H9 (cell line): ENCODE results near the gene PDS5B. TPM values are rescaled to one million over a fixed set of nuclear protein-coding genes. Genes with fewer than 3 reads are reported as not detected.

ENCODE experiments used
- DNase-seq: peaks from one replicate; pipeline ENCODE4 v3.0.0-alpha.2; 2017
- H2AFZ ChIP-seq: one replicate; pipeline ENCODE4 v1.6.1; 2013; ENCODE audit warnings: mild to moderate bottlenecking, low read length, control low read depth, moderate library complexity
- H2AK5ac ChIP-seq: 2 replicates; pipeline ENCODE4 v1.6.1; 2013; ENCODE audit warnings: low read length, control low read depth, mixed read lengths; ENCODE audit not compliant: insufficient read length
- H2BK120ac ChIP-seq: one replicate; pipeline ENCODE4 v1.6.1; 2013; ENCODE audit warnings: low read depth, mild to moderate bottlenecking, low read length, control low read depth, inconsistent platforms; ENCODE audit not compliant: poor library complexity, severe bottlenecking
- H2BK12ac ChIP-seq: 2 replicates; pipeline ENCODE4 v1.6.1; 2013; ENCODE audit warnings: low read length, control low read depth, mixed read lengths, low read depth; ENCODE audit not compliant: insufficient read length
- H2BK15ac ChIP-seq: 2 replicates; pipeline ENCODE4 v1.6.1; 2013; ENCODE audit warnings: low read depth, low read length, control low read depth
- H2BK20ac ChIP-seq: one replicate; pipeline ENCODE4 v1.6.1; 2013; ENCODE audit warnings: low read depth, mild to moderate bottlenecking, low read length, control low read depth, inconsistent platforms; ENCODE audit not compliant: poor library complexity, severe bottlenecking
- H2BK5ac ChIP-seq: 2 replicates; pipeline ENCODE4 v1.6.1; 2013; ENCODE audit warnings: low read length, control low read depth, mixed read lengths; ENCODE audit not compliant: insufficient read length
- H3K14ac ChIP-seq: 2 replicates; pipeline ENCODE4 v1.6.1; 2013; ENCODE audit warnings: low read length, control low read depth; ENCODE audit not compliant: insufficient read depth
- H3K18ac ChIP-seq: 2 replicates; pipeline ENCODE4 v1.6.1; 2013; ENCODE audit warnings: low read depth, mild to moderate bottlenecking, mixed read lengths, low read length, control low read depth; ENCODE audit not compliant: insufficient read length
- H3K23ac ChIP-seq: 2 replicates; pipeline ENCODE4 v1.6.1; 2013; ENCODE audit warnings: low read length, control low read depth, mixed read lengths, low read depth; ENCODE audit not compliant: insufficient read length
- H3K23me2 ChIP-seq: 2 replicates; pipeline ENCODE4 v1.6.1; 2013; ENCODE audit warnings: low read depth, mild to moderate bottlenecking, mixed read lengths, low read length, control low read depth; ENCODE audit not compliant: insufficient read length, poor library complexity, severe bottlenecking
- H3K27ac ChIP-seq: 2 replicates; pipeline ENCODE4 v1.5.1; 2013; ENCODE audit warnings: low read length, control low read depth, mixed read lengths, low read depth; ENCODE audit not compliant: insufficient read length
- H3K27me3 ChIP-seq: 2 replicates; pipeline ENCODE4 v1.6.1; 2013; ENCODE audit warnings: low read length, control low read depth, inconsistent platforms; ENCODE audit not compliant: insufficient read depth
- H3K4ac ChIP-seq: 2 replicates; pipeline ENCODE4 v1.6.1; 2013; ENCODE audit warnings: low read depth, mild to moderate bottlenecking, control low read depth, inconsistent platforms, low read length, moderate library complexity
- H3K4me1 ChIP-seq: 2 replicates; pipeline ENCODE4 v1.6.1; 2013; ENCODE audit warnings: low read length, control low read depth, inconsistent platforms; ENCODE audit not compliant: insufficient read depth
- H3K4me2 ChIP-seq: 2 replicates; pipeline ENCODE4 v1.6.1; 2013; ENCODE audit warnings: low read length, control low read depth, mixed read lengths; ENCODE audit not compliant: insufficient read length, insufficient read depth
- H3K56ac ChIP-seq: 2 replicates; pipeline ENCODE4 v1.6.1; 2013; ENCODE audit warnings: low read depth, mild to moderate bottlenecking, mixed read lengths, low read length, control low read depth; ENCODE audit not compliant: insufficient read length
- H3K79me1 ChIP-seq: 2 replicates; pipeline ENCODE4 v1.6.1; 2013; ENCODE audit warnings: low read depth, mild to moderate bottlenecking, moderate library complexity, low read length, control low read depth, inconsistent platforms; ENCODE audit not compliant: insufficient read depth, poor library complexity, severe bottlenecking
- H3K79me2 ChIP-seq: 2 replicates; pipeline ENCODE4 v1.6.1; 2013; ENCODE audit warnings: low read length, control low read depth, inconsistent platforms; ENCODE audit not compliant: insufficient read depth
- H3K9ac ChIP-seq: 2 replicates; pipeline ENCODE4 v1.6.1; 2013; ENCODE audit warnings: low read length, control low read depth, mixed read lengths; ENCODE audit not compliant: insufficient read length; ENCODE audit errors: extremely low read depth
- H3K9me3 ChIP-seq: one replicate; pipeline ENCODE4 v1.6.1; 2013; ENCODE audit warnings: low read depth, low read length, inconsistent platforms; ENCODE audit not compliant: control insufficient read depth
- H3T11ph ChIP-seq: one replicate; pipeline ENCODE4 v1.6.1; 2013; ENCODE audit warnings: mild to moderate bottlenecking, low read length, control low read depth, inconsistent platforms
- H4K20me1 ChIP-seq: one replicate; pipeline ENCODE4 v1.6.1; 2013; ENCODE audit not compliant: control insufficient read depth, insufficient read length, insufficient read depth
- H4K5ac ChIP-seq: 2 replicates; pipeline ENCODE4 v1.6.1; 2013; ENCODE audit warnings: low read depth, mild to moderate bottlenecking, mixed read lengths, low read length, control low read depth; ENCODE audit not compliant: insufficient read length
- H4K8ac ChIP-seq: replicated peaks from 2 replicates; pipeline ENCODE4 v1.6.1; 2013; ENCODE audit warnings: low read length, control low read depth, mixed read lengths, low read depth; ENCODE audit not compliant: insufficient read length
- H4K91ac ChIP-seq: 2 replicates; pipeline ENCODE4 v1.6.1; 2013; ENCODE audit warnings: low read depth, mild to moderate bottlenecking, moderate library complexity, mixed read lengths, low read length, control low read depth; ENCODE audit not compliant: insufficient read length
- H3K27ac Mint-ChIP-seq, 3 experiments: 2 replicates in 2 of 3; 3 replicates in 1 of 3; pipeline ENCODE4 v1.8.0; 2020 to 2021; ENCODE audit warnings: mixed read lengths in 3 of 3, mild to moderate bottlenecking in 1 of 3, moderate library complexity in 1 of 3
- H3K27me3 Mint-ChIP-seq: 2 replicates; pipeline ENCODE4 v1.8.0; 2021; ENCODE audit warnings: low read depth, mild to moderate bottlenecking, moderate library complexity, mixed read lengths
- H3K36me3 Mint-ChIP-seq, 3 experiments: 2 replicates in 2 of 3; 3 replicates in 1 of 3; pipeline ENCODE4 v1.8.0; 2020 to 2021; ENCODE audit warnings: low read depth in 3 of 3, mixed read lengths in 3 of 3; ENCODE audit not compliant: insufficient read depth in 1 of 3
- H3K4me1 Mint-ChIP-seq, 2 experiments: 2 replicates each; pipeline ENCODE4 v1.8.0; 2020; ENCODE audit warnings: mixed read lengths in 2 of 2
- H3K4me3 Mint-ChIP-seq, 2 experiments: 2 replicates in 1 of 2; 3 replicates in 1 of 2; pipeline ENCODE4 v1.8.0; 2020 to 2021; ENCODE audit warnings: mild to moderate bottlenecking in 2 of 2, mixed read lengths in 2 of 2, moderate library complexity in 1 of 2
- H3K9me3 Mint-ChIP-seq, 2 experiments: 2 replicates in 1 of 2; 3 replicates in 1 of 2; pipeline ENCODE4 v1.8.0; 2020; ENCODE audit warnings: mild to moderate bottlenecking in 2 of 2, mixed read lengths in 2 of 2, moderate library complexity in 1 of 2
- CTCF ChIP-seq: fragments of 200-600 bp; sonication (generic); conservative IDR thresholded peaks from 3 replicates; pipeline ENCODE4 v1.8.0; 2021; ENCODE audit warnings: antibody characterized with exemption, mild to moderate bottlenecking
- WGBS: extraction: QIAGEN DNeasy Blood & Tissue Kit; methylation state at CpG from one replicate; pipeline ENCODE4 v1.1.7; 2013; ENCODE audit warnings: missing lambda C conversion rate, low lambda C conversion rate, mixed read lengths; ENCODE audit not compliant: insufficient read length; ENCODE audit errors: extremely low coverage; 5-methylcytosine and 5-hydroxymethylcytosine counted together
- total RNA-seq: library from RNA; stranded (reverse); gene quantifications from 2 replicates; pipeline ENCODE4 v1.2.1, GENCODE V29; 2021

The PDS5B gene
- total RNA-seq, 1 experiment from 2014 or later: 50.0 TPM

DNA sequence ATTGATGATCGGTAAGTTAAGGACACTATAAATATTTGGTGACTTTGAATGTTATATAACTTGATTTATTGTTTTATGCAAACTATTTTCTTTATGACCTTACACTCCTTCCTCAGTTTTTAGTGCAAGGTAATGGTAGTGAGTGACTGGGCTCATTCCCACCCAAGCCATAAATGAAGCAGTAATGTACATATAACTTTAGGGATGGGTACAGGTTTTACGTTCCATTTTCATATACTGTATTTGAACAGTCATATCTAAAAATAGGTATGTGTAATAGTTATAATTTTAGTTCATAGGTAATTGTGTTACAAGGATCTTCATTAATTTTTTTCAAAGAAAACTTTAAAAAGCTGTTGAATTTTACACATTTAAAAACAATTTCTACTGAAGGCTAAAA is 101.0 kb downstream of the PDS5B start:
- no peak overlapping the region for H3K4me3 Mint-ChIP-seq
- TF ChIP-seq CTCF: no peak
- H3K23ac ChIP-seq: no peak overlapping the region
- H3K79me1 ChIP-seq: no peaks in the 10 kb centered on the region
- H4K8ac ChIP-seq: no peak overlapping the region
- H3K79me2 ChIP-seq: no peaks in the 10 kb centered on the region
- H3K4me2 ChIP-seq: no peak overlapping the region
- DNase-seq: no peak
- no peaks in the 10 kb centered on the region for H3K27me3 Mint-ChIP-seq
- H3K36me3 Mint-ChIP-seq: peaks cover 0 to 11% (median 7%) of the 10 kb centered on the region in 3 experiments; a peak in 3 of 7 replicates
- no peak overlapping the region for H2BK12ac ChIP-seq
- H3K27ac Mint-ChIP-seq: no peak overlapping the region
- H3K56ac ChIP-seq: no peak overlapping the region
- H2AK5ac ChIP-seq: no peak overlapping the region
- no peak overlapping the region for H2BK5ac ChIP-seq
- no peak overlapping the region for H3K4ac ChIP-seq
- H3K27ac ChIP-seq: no peak overlapping the region
- no peak overlapping the region for H2BK20ac ChIP-seq
- H4K5ac ChIP-seq: no peak overlapping the region
- no peaks in the 10 kb centered on the region for H3K9me3 ChIP-seq
- no peak overlapping the region for H3K9ac ChIP-seq
- H4K91ac ChIP-seq: no peak overlapping the region
- H3K9me3 Mint-ChIP-seq: no peaks in the 10 kb centered on the region
- no peaks in the 10 kb centered on the region for H4K20me1 ChIP-seq
- H3K4me1 ChIP-seq: no peaks in the 10 kb centered on the region
- H3K27me3 ChIP-seq: no peaks in the 10 kb centered on the region
- H3K14ac ChIP-seq: no peak overlapping the region
- H2BK120ac ChIP-seq: no peak overlapping the region
- H3T11ph ChIP-seq: no peak overlapping the region
- H3K23me2 ChIP-seq: no peaks in the 10 kb centered on the region
- no peak overlapping the region for H2AFZ ChIP-seq
- no peak overlapping the region for H3K18ac ChIP-seq
- H3K4me1 Mint-ChIP-seq: no peaks in the 10 kb centered on the region
- H2BK15ac ChIP-seq: no peak overlapping the region
- no CpG with 5 or more reads among the region's 2 CpGs for WGBS
